Right hindlimb (tissue), 1 donor: ENCODE results near the gene ARHGAP33.

Experiments
- DNase-seq: peaks from one replicate; pipeline ENCODE4 v3.0.0-alpha.2; 2018

ARHGAP33 gene

DNA sequence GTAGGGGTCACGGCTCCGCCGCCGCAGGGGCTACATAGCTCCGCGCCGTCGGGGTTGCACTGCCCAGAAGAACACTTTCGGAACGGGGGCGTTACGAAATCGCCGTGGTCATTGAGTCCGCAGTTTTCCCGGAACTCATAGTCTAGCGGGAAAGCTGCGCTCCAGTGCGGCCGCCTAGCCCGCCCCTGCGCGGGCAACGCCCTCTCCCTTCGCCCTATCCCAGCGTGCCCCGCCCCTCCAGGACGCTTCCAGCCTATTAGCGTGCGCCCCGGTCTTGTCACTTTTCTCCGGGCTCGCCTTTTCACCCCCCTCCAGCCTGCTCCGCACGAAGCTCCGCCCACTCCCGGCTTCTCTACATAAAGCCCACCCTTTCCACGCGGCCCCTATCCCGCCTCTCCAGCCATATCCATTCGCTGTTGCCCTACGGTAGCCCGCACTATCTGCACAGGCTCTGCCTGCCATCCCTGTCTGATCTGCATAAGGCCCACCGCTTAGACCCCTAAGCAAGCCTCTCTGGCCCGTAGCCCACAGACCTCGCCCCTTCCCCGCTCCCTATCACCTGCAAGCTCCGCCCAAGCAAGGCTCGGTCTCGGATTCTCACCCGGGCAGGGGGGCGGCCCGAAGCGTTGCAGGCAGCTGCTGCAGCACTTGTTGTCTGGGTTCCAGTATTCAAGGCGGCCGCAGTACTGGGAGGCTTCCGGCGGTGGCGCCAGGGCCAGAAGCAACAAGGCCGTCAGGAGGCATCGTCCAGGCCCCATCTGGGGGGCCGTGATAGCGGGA lies 34.8 kb upstream of the ARHGAP33 start:
- DNase-seq = peak; percentile 99

DNA sequence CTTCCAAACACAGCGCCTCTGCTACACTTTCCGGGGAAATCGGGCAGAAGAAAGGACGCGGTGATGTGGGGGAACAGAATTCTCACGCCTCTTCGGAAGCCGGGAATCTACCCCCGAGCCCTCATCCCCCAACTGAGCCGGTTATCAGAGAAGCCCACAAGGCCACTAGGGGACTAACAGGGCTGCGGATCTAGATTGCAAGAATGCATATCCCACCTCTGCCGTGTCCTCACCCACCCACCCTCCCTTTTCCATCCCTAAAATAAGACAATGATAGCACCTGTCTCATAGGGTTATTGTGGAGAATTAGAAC lies 34.2 kb upstream of the ARHGAP33 start:
- DNase-seq = no peak

DNA sequence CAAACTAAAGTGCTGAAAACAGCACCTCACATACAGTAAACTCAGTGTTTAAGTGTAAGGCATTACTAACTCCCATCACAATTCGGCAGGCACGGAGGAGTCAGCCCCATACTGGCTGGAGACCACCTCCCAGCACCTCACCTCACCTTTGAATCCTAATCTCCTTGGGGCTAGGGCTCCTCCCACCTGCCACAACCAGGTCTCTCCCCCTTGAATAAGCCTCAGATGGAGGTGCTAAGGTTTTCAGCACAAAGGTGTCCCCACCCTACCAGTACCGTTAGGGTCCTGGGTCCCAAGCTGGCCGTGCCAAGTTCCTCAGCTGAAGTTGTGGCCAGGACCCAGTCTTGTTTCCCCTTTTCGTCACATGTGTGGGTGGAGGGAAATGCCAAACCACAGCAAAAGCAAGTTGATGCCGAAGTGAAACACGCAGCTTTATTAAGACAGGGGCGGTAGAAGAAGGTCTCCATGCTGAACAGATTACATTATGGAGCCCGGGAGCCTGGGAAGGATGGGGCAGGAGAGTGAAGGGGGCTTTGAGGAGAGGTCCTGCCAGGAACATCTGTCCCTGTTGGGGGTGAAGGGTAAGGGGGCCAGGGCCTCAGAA lies 33.1 kb upstream of the ARHGAP33 start, which contains the start of gene IGFLR1:
IGFLR1 (minus strand) TSS at position 332 of the 604 bp plus-strand sequence. CDS start 1,272 bp downstream, outside the sequence.
- DNase-seq = no peak

DNA sequence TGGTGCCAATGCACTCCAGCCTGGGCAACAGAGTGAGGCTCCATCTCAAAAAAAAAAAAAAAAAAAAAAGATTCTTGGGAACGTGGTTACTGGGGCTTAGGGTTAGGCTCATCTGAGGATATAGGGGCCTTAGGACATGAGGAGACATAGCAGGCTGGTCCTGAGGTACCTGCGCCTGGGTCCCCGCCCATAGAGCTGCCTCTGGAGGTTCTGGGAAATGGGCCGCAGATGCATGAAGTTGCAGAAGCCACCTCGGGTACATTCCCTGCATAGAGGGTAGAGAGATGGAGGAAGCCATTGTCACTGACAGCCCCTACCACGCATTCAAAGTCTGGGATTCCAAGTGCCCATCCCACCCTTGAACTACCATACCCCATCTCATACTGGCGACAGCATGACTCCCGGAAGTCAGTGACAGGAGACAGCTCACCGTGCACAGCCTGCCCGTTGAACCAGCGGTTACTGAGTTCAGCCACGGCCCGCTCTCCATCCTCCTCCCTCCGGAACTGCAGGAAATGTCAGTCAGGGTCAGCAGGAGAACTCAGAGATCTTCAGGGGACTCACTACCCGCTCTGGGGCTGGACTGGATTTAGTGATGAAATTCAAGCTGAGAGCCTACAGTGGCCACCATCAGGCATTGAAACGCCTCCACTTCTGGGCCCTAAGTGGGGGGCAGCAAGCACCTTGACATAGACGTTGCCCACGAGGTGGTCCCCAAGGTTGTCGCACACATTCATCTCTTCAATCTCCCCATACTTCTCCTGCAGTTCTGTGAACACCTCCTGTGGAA lies 31.5 kb upstream of the ARHGAP33 start:
- DNase-seq = no peak

DNA sequence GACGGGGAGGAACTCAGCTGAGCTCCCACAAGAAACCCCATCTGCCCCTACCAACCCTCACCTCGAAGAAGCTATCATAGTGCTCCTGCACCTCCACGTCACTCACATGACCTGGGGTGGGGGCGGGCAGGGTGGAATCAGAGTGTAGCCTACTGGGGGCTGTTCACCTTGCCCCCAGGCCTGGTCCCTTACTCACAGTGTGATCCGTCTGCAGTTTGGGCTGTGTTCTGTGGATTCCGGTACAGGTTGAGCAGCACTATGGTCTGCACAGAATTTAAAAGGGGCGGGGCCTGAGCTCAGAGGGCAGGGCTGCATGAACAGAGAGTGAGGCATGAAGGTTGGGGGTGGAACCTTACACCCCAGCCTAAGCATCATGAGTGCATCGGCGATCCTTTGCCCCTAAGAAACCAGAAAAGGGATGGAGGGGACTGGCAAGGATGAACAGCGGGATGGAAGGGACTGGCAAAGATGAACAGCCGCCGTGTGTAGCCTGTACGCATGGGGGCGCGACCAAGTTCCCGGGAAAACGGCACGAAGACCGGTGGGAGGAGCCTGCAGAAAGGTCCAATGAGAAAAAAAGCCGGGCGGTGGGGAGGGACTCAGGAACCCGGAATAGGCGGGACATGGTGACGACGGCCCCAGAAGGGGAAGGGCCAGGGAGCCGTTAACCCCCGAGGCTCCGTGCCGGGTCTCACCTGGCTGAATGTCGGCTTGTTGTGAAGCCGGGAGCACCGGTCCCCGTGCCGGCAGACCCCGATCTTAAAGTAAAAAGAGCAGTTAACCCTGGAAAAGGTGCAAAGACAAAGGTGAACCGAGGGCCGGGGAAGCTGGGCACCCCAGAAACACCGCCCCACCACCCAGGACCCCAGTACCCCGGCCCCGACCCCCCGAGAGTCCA lies 30.7 kb upstream of the ARHGAP33 start:
- DNase-seq = peak; percentile 97

DNA sequence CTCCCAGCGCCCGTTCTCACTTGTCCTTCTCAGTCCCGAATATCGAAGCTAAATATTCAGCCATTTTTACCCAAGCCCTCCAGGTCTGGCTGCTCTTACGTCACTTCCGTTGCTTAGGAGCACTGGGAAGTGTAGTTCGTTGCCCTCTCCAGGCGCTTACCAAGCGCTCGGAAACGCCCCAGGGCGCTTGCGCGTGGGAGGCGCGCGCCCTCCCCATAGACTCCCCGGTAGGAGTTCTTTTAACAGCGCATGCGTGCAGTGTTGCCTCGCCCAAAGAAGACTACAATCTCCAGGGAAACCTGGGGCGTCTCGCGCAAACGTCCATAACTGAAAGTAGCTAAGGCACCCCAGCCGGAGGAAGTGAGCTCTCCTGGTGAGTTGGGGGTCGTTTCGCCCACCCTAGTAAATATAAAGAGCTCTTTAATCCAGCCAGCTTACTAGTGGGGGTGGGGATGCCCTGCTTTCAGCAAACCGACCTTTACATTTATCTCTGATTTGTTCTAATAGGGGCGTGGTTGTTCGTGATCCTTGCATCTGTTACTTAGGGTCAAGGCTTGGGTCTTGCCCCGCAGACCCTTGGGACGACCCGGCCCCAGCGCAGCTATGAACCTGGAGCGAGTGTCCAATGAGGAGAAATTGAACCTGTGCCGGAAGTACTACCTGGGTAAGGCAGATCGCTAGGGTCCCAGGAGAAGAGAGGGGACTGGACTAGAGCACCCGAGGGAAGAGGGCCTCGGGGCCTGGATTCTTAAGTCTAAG lies 29.9 kb upstream of the ARHGAP33 start, which contains the start of the genes PSENEN and U2AF1L4:
PSENEN (plus strand) TSS at position 324 of the 759 bp plus-strand sequence; CDS start at position 604, 280 bp downstream.
U2AF1L4 (minus strand) TSS at position 91 of the 759 bp plus-strand sequence; CDS start at position 64, 27 bp downstream.
- peak; percentile 99 for DNase-seq

DNA sequence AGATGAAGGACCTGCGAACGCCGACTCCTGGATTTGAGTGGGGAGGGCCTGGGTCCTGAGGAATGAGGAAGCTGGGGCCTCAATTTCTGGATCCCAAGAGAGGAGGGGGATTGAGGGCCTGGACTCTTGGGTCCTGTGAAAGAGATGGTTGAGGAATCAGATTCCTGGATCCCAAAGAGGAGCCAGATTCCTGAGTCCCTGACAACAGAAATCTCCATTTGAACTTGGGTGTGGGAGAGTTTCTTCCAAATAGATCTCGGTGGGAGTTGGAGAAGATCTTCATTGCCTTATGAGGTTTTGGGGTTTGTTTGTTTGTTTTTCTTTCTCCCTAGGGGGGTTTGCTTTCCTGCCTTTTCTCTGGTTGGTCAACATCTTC lies 29.3 kb upstream of the ARHGAP33 start:
- no peak for DNase-seq

DNA sequence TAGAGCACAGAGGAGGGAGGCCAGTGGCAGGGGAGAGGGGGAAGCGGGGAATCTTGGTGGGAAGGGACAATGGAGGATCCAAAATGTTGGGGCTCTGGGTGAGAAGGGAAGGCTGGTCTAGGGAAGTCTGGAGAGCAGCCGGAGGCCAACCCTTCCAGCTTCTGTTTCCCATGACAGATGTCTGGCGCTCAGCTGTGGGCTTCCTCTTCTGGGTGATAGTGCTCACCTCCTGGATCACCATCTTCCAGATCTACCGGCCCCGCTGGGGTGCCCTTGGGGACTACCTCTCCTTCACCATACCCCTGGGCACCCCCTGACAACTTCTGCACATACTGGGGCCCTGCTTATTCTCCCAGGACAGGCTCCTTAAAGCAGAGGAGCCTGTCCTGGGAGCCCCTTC lies 28.8 kb upstream of the ARHGAP33 start:
- DNase-seq = no peak

DNA sequence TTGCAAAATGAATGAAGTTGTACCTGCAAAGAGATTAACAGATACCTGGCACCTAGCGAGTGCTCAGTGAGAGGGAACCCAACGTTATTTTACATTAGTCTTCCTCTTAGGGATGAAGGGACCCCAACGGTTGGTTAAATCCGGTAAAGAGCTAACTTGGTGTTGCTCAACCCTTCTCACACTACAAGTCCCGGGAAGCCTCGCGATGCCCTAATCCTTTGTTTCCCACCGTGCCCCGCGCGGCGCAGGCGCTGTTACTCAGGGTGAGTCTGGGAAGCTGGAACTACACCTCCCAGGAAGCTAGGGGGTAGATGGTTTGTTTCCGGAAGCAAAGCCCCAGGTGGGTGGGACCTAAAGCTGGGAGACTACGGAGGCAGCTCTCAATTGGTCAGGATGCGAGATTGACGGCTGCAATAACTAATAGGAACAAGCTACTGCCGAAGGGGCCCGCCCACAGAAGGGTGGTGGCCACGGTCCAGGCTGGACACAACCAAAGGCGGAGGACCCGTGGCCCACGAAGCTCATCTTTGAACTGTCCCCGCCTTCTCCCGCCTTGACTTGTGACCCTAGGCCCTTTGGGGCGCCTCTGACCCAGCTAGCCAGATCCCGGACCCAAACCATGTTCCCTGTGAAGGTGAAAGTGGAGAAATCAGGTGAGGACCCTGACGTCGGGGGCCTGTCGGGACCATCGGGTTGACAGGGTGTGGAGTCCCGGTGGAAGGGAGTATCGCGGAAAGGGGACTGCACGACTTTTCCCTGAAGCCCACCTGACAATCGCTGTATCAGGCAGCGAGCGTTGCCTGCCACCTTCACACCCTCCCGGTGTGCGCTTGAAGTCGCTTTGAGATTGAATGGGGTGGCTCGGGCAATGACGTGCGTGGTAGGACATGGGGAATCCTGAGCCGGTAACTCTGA lies 27.0 kb upstream of the ARHGAP33 start, which contains the start of gene LIN37:
LIN37 (plus strand) TSS at position 471 of the 915 bp plus-strand sequence; CDS start at position 620, 149 bp downstream.
- DNase-seq = peak; percentile 99

DNA sequence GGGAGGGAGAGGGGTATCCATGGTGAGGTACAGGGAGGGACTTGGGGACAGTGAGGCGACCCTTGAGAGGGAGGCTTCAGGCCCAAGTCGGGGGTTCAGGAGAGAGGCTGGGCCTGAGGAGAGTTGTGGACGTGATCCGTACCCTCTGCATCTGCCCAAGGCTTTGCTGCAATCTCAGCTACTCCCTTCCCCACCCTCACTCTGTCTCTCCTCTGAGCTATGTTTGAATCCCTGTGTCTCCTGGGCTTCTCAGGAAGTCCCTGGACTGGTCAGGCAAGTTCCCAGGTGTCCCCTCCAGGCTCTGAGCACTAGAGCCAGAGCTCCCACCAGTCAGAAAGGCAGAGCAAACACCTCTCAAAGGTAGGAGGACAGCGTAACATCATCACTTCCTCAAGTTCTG lies 25.2 kb upstream of the ARHGAP33 start:
- DNase-seq = peak; percentile 17

DNA sequence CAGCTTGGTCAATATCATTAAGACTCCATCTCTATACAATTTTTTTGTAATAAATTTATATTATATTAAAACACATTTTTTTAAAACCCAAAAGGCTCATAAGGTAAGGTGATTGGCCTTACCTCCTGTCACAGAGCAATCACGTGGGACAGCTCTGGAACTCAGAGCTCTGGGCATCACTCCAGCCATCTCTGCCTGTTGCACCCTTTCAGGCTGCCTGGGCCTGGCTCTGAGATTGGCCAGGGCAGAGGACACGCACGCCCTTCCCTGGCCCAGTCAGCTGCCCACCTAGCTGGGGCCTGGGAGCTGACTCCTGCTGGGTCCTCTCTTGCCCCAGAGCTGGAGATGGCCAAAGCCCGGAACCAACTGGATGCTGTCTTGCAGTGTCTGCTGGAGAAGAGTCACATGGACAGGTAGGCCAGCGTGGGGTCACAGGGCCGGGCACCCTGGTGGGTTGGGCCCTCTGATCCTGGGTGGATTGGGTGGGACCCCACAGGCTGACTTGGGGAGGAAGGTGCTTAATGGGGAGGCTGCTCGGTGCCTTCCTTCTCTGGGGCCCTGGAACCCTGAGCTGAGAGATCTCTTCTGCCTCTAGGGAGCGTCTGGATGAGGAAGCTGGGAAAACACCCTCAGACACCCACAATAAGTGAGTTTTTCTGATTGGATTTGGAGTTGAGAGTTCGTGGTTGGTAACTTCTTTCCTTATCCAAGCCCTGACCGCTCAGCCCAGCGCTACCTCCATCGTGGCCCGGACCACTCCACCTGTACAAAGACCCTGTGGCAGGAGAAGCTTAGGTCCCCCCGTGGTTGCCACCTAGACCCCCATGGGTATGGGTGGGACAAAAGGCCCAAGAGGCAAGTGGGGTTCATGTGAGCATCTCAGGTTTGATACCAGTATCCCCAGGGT lies 23.3 kb upstream of the ARHGAP33 start:
- DNase-seq = peak; percentile 15

DNA sequence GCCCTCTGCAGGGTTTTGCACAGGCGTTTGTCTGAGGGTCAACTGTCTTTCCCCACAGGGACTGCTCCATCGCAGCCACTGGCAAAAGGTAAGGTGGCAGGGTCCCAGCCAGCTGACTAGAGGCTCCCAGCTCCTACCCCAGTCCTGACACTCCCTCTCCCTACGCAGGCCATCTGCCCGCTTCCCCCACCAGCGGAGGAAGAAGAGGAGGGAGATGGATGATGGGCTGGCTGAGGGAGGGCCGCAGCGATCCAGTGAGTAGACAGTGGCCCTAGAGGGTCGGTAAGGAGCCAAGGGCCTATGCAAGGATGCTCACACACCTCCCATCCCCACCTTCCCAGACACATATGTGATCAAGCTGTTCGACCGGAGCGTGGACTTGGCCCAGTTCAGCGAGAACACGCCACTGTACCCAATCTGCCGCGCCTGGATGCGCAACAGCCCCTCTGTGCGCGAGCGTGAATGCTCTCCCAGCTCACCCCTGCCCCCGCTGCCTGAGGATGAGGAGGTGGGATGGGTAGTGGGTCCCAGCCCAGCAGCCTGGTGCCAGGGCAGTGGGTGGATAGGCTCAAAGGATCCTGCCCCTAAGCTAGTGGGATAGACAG lies 22.5 kb upstream of the ARHGAP33 start:
- peak; percentile 17 for DNase-seq

DNA sequence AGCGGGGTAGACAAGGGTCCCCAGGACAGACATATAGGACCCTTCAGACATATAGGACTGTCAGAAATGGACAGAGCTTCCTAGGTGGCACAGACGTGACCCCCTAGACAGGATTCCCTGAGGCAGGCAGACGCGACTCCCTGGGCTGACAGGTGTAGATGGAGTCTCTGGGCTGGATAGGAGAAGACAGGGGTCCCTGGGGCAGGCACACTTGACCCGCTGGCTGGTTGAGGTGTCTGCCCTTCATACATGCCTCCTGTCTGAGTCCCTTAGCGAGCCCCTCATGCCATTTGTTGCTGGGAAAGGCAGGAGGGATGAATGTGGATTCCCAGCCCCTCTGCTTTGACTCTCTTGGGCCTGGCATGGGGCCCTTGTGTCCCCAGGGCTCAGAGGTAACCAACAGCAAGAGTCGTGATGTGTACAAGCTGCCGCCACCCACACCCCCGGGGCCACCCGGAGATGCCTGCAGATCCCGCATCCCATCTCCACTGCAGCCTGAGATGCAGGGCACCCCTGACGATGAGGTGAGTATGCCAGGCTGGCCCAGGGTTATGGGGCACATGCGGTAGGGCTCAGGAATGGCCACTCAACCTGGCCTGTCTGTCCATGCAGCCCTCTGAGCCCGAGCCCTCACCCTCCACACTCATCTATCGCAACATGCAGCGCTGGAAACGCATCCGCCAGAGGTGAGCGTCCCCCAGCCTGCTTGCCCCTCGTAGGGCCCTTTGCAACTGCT lies 21.6 kb upstream of the ARHGAP33 start:
- DNase-seq = no peak

DNA sequence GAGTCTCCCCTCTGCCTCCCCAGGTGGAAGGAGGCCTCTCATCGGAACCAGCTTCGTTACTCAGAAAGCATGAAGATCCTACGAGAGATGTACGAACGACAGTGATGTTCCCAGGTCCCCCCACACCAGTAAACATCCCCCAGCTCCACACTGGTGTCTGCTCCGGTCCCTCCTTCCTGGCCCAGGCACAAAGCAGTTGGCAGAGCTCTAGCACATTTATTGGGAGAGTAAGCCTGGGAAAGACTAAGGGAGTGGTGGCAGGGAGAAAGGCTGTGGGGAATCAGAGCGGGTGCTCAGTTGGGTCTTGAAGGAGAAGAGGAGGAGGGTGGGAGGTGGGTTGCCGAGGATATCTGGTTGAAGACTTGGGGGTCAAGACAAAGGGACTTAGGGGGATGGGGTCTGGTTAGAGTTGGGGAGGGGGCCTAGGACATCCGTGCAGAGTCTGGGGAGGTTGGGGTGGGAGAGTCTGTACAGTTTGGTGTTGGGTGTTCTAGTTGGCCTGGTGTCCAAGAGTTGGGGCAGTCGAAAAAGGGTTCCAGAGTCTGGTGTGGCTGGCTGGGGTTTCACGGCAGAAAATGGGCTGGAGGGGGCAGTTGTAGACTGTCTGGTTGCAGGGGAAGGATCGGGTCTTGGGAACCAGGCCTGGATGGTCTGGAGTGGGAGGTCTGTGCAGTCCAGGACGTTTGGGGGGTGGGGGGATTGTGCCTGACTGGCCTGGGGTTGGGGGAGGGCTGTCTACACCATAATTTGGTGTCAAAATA lies 20.8 kb upstream of the ARHGAP33 start:
- no peak for DNase-seq

DNA sequence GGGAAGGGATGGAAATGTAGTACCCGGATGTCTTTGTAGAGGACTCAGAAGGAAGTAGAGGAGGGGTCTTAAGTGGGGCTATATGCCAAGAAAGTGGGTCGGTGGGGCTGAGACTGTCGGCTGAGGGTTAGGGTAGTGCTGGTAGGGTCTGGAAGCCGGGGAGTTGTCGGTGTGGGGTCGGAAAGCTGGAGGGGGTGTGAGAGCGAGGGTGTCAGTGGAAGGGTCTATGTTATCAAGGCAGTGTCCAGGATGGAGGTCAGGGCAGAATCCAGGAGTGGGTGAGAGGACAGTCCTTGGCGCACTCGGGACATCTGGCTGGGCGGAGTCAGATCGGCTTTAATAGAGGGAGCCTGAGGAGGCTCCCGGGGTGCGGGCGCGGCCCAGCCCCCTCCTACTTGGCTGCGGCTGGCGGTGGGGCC lies 20.2 kb upstream of the ARHGAP33 start:
- no peak for DNase-seq

DNA sequence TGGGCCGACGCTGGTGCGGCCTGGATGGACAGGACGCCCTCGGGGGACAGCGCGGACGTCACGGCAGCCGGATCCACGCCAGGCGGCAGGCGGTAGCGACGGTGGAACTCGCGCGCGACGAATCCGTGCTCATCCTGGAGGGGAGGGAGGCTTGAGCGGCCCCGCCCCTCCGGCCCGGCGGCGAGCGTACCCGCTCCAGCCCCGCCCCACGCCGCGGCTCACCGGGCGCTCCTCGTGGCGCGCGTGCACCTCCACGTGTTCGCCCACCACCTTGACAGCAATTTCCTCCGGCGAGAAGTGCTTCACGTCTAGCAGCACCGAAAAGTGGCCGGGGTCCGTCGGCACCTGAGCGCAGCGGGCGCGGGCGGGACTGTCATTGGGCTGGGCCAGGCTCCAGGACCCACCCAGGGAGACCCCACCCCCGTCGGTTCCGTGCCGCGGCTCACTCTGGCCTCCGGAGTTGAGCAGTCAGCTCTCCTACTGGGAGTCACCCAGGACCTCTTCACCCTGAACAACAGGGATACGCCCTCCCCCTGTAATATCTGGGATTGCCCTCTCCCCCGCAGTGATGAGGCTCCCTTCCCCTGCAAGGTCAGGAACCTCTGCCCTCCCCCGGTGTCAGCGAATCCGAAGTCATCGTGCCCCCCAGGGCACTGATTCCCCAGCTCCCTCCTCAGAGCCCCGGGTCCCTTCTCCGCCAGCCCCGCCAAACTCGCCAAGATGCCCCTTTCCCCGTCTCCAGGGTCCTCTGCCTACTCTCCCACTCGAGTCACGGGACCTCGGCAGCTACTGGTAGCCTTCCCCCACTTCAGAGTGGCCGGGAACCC lies 19.6 kb upstream of the ARHGAP33 start:
- DNase-seq = peak; percentile 89
